HUES6 (cell line): ENCODE measurements around the gene ERGIC1.

Source experiments
- H3K27ac ChIP-seq: 2 replicates; pipeline ENCODE4 v1.7.0; 2013; ENCODE audit warnings: low read depth, mild to moderate bottlenecking, low read length, inconsistent platforms
- H3K27me3 ChIP-seq: 2 replicates; pipeline ENCODE4 v1.6.1; 2013; ENCODE audit warnings: low read length; ENCODE audit not compliant: control insufficient read depth, insufficient read depth
- H3K36me3 ChIP-seq: 2 replicates; pipeline ENCODE4 v1.6.1; 2013; ENCODE audit warnings: low read length; ENCODE audit not compliant: control insufficient read depth, insufficient read depth
- H3K4me1 ChIP-seq: 2 replicates; pipeline ENCODE4 v1.6.1; 2013; ENCODE audit warnings: low read length; ENCODE audit not compliant: control insufficient read depth, insufficient read depth
- H3K4me3 ChIP-seq: 2 replicates; pipeline ENCODE4 v1.5.1; 2013; ENCODE audit warnings: low read depth, low read length
- H3K9ac ChIP-seq: one replicate; pipeline ENCODE4 v1.6.1; 2013; ENCODE audit warnings: mild to moderate bottlenecking, low read length
- H3K9me3 ChIP-seq: 2 replicates; pipeline ENCODE4 v1.6.1; 2013; ENCODE audit warnings: low read depth, low read length; ENCODE audit not compliant: control insufficient read depth, insufficient read depth

The ERGIC1 gene

GRCh38 chr5:172818081-172818480 lies 16.0 kb upstream of the ERGIC1 start:
- H3K27me3 ChIP-seq: no peaks in the 10 kb centered on the region

GRCh38 chr5:172819569-172819968 lies 14.5 kb upstream of the ERGIC1 start:
- Histone ChIP-seq H3K4me3 (no peak overlapping the region), H3K36me3 (no peaks in the 10 kb centered on the region), H3K4me1 (peaks cover 6% of the 10 kb centered on the region; the same call in 1 of the 2 replicates), H3K9ac (no peak overlapping the region), H3K27me3 (no peaks in the 10 kb centered on the region), H3K27ac (no peak overlapping the region), H3K9me3 (no peaks in the 10 kb centered on the region)

More at GRCh38 chr5:172818081-172818480, 16.0 kb upstream of the ERGIC1 start:
- Histone ChIP-seq H3K4me3 (no peak overlapping the region), H3K9me3 (no peaks in the 10 kb centered on the region), H3K27ac (no peak overlapping the region), H3K36me3 (no peaks in the 10 kb centered on the region), H3K4me1 (no peaks in the 10 kb centered on the region), H3K9ac (no peak overlapping the region)

DNA sequence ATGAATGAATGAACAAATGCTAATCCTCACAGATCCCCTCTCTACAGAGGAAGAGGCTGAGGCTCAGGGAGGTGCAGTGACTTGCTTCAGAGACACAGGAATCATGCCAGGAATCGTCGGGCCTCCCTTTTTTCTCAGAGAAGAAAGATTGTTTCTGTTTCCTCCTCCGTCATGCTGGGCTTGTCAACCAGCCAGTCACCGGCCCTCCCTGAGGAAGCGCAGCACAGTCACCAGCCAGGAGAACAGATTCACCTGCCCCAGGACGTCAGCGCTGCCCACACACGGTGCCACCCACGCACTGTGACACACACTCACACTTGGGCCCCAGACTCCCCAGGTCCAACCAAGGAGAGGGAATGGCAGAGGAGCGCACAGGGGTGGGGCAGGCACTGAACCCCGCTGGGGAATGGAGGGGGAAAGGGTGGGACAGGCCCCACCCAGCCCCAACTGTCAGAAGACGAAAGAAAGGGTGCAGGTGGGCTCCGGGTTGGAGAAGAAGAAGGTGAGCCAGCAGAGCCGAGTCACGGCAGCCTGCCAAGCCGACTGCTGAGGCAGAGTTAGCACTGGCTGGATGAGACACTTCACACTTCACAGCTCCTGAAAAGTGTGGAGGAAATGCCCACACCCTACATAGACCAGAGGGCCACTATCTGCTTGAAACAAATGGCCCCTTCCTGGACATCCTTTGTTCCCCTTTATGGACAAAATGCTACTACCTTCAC lies 13.8 kb upstream of the ERGIC1 start:
- Histone ChIP-seq H3K9me3 (0 out of 2 replicates have a peak, but pooled peaks cover 1% of the 10 kb centered on the region), H3K27ac (no peak overlapping the region), H3K9ac (no peak overlapping the region), H3K4me3 (no peak overlapping the region), H3K36me3 (no peaks in the 10 kb centered on the region), H3K4me1 (peaks cover 6% of the 10 kb centered on the region; the same call in 1 of the 2 replicates), H3K27me3 (no peaks in the 10 kb centered on the region)

- no peak overlapping the region for H3K27ac ChIP-seq
- H3K4me1 ChIP-seq: peaks cover 6% of the 10 kb centered on the region; the same call in 1 of the 2 replicates
- H3K27me3 ChIP-seq: no peaks in the 10 kb centered on the region
- no peak overlapping the region for H3K4me3 ChIP-seq
- H3K9me3 ChIP-seq: peaks cover 10% of the 10 kb centered on the region
- no peaks in the 10 kb centered on the region for H3K36me3 ChIP-seq
- H3K9ac ChIP-seq: no peak overlapping the region
These were observed 12.6 kb upstream of the ERGIC1 start for GRCh38 chr5:172821340-172821985.

DNA sequence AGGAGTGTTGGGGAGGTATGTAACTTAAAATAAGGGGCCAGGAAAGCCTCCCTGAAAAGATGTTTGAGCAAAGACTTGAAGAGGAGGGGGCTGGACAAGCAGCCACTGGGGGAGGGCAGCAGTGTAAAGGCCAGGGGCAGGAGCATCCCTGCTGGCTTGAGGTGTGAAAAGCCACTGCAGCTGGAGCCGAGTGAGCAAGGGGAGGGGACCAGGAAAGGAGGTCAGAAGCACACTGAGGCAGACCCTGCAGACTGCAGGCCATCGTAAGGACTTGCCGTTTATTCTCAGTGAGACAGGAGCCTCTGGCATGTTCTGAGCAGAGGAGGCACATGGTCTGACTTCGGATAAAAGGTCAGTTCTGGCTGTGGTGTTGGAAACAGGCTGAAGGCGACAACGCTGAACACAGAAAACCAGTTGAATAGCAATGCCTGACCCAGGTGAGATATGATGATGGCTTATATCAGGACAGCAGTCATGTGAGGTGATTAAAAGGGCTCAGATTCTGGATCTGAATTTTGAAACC lies 10.2 kb upstream of the ERGIC1 start:
- H3K36me3 ChIP-seq: no peaks in the 10 kb centered on the region
- H3K27me3 ChIP-seq: no peaks in the 10 kb centered on the region
- peaks cover 10% of the 10 kb centered on the region for H3K9me3 ChIP-seq
- peaks cover 18% of the 10 kb centered on the region; the same call in 1 of the 2 replicates for H3K4me1 ChIP-seq
- H3K27ac ChIP-seq: no peak overlapping the region
- no peak overlapping the region for H3K9ac ChIP-seq
- H3K4me3 ChIP-seq: no peak overlapping the region

DNA sequence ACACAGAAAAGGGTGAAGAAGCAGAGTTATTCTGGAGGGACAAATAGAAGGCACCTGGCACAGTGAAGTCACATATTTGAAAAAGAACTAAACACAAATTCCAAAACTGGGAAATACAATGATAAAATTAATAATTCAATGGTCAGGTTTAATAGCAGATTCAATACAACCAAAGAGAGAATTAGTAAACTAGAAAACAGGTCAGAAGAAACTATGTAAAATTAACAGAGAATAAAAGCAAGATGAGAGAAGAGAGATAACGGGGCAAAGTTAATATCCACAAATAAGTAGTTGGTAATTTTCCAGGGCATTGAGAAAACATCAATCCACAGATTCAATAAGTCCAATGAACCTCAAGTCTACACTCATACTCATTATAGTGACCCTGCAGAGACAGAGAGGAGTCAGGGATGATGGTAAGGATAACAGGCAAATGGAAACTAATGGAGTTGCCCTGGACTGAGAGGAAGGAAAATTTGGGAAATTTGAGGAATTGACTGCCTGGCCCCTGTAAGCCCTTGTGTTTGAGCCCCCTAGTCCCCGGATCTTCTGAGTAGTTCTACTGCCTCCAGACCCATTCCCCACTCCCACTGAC lies 8.3 kb upstream of the ERGIC1 start:
- no peak overlapping the region for H3K27ac ChIP-seq
- peaks cover 21% of the 10 kb centered on the region; the same call in 1 of the 2 replicates for H3K4me1 ChIP-seq
- H3K4me3 ChIP-seq: no peak overlapping the region
- no peaks in the 10 kb centered on the region for H3K27me3 ChIP-seq
- peaks cover 10% of the 10 kb centered on the region for H3K9me3 ChIP-seq
- no peaks in the 10 kb centered on the region for H3K36me3 ChIP-seq
- no peak overlapping the region for H3K9ac ChIP-seq

DNA sequence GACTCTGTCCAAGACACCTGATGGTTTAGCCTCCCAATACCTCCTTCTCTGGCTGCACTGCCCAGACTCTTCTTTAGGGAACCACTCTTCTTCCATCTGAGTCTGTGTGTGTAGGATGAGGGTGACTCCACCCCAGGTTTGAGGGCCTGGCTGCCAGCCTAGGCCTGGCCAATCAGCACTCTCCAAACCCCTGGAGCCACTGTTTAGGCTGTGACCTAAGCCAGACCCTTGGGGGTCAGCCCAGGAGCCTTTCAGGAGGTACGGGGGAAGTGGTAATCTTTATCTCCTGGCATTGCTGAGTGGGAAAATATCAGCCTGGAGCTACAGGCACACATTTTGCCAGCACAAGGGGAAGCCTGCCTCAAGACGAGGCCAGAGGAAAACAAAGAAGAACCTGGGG lies 6.2 kb upstream of the ERGIC1 start:
- H3K9ac ChIP-seq: no peak overlapping the region
- no peak overlapping the region for H3K27ac ChIP-seq
- no peaks in the 10 kb centered on the region for H3K36me3 ChIP-seq
- H3K9me3 ChIP-seq: peaks cover 10% of the 10 kb centered on the region
- no peak overlapping the region for H3K4me3 ChIP-seq
- H3K27me3 ChIP-seq: no peaks in the 10 kb centered on the region
- H3K4me1 ChIP-seq: peaks cover 27% of the 10 kb centered on the region; the same call in 1 of the 2 replicates

DNA sequence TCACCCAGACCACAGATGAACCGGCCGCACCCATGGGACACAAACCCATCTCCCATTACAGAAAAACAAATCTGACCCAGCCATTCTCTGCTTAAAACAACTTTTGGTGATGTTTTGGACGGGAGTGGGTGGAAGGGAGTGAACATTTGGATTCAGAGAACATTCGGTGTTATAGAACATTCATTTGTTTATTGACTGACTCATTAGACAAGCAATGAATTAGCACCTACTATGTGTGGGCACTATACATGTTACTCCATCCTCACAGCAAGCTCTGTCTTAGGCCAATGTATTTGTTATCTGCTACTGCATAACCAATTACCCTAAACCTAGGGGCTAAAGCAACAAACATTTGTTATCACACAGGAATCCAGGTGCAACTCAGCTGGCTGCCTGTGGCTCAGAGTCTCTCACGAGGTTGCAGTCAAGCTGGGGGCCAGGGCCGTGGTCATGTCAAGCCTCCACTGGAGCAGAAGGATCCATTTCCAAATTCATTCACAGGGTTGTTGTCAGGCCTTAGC lies 5.1 kb upstream of the ERGIC1 start:
- H3K4me3 ChIP-seq: no peak overlapping the region
- H3K4me1 ChIP-seq: peaks cover 30% of the 10 kb centered on the region
- H3K27ac ChIP-seq: no peak overlapping the region

DNA sequence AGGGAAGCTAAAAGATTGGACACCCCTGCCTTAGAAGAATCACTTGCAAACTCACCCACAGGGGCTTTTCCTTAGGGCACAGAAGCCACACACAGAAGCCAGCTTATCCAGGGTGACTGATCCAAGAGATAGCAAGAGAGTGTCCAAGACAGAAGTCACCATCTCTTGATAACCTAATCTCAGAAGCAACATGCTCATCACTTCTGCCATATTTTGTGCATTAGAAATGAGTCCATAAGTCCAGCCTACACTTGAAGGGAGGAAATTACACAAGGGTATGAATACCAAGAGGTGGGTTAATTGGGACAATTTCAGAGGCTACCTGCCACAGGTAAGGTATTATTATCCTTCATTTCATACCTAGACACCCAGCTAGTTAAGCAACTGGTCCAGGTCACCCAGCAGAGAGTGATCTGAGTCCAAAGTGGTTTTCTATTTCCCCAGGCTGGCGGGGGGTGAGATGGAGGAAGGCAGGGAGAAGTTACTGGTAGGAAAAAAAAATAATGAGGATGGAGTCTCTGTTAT lies 3.7 kb upstream of the ERGIC1 start:
- Histone ChIP-seq H3K9ac (no peak overlapping the region), H3K4me1 (peaks cover 32% of the 10 kb centered on the region), H3K27me3 (no peaks in the 10 kb centered on the region), H3K27ac (no peak overlapping the region), H3K4me3 (no peak overlapping the region), H3K36me3 (no peaks in the 10 kb centered on the region), H3K9me3 (peaks cover 7% of the 10 kb centered on the region)

More for the DNA sequence above, 5.1 kb upstream of the ERGIC1 start:
- H3K36me3 ChIP-seq: no peaks in the 10 kb centered on the region
- H3K27me3 ChIP-seq: no peaks in the 10 kb centered on the region
- no peak overlapping the region for H3K9ac ChIP-seq
- peaks cover 10% of the 10 kb centered on the region for H3K9me3 ChIP-seq

DNA sequence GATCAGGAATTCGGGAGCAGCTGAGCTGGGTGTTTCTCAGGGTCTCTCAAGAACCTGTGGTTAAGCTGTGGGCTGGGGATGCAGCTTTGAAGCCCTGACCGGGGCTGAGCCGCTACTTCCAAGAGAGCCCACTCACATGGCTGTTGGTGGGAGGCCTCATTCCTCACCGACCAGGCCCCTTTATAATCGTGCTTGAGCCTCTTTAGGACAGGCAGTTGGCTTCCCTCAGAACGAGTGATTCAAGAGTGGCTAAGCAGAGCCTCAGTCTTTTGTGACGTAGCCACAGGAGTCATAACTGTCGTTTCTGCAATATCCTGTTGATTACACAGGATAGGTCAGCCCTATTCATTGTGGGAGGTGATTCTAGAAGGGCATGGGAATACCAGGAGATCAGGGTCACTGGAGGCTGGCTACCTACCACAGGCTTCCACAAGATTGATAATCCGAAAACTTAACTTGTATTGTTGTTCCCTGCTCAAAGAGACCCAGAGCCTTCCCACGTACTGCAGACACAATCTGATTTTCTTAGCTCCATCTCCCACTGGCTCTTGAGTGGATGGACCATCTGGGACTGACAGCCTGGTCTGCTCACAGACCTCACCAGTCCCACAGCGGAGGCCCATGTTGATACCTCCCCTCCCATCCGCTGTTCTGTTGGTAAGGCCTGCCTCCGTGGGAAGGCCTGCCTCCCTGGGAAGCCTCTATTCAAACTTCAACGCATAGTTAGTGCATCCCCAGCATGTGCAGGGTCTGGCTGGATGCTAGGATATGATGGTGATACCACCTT lies 3.0 kb upstream of the ERGIC1 start:
- no peak overlapping the region for H3K4me3 ChIP-seq
- no peak overlapping the region for H3K9ac ChIP-seq
- H3K27ac ChIP-seq: no peak overlapping the region
- H3K36me3 ChIP-seq: peaks cover under 1% of the 10 kb centered on the region; the same call in 1 of the 2 replicates
- H3K4me1 ChIP-seq: peaks cover 39% of the 10 kb centered on the region
- peaks cover 2% of the 10 kb centered on the region for H3K9me3 ChIP-seq
- H3K27me3 ChIP-seq: no peaks in the 10 kb centered on the region
